Measurements from ENCODE around the gene FBLN2.

DNA sequence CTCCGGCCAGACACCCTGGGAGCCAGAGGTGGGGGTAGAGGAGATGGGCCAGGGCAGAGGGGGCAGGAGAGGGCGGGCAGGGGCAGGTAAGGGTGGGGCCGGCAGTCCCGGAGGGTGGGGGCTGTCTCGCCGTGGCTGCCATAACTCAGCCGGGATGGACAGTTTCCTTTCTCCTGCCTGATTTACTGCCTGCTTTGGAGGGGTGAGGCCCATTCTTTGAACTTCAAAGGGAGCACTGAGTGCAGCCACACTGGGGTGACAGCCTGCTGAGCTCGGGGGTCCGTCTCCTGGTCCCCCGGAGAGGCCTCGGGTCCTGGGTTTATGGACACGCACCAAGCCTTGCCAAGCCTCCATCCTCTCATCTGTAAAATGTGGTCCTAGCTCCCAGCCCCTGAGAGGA is 135.4 kb downstream of the FBLN2 start:
- no peak for TF ChIP-seq POLR2AphosphoS5 (IDR thresholded peaks at IDR 0.05; ENCODE audit: insufficient read depth in 1 of 2, low read depth in 1 of 2)
- TF ChIP-seq CTCF (IDR thresholded peaks at IDR 0.05), result no peak
- no peak for TF ChIP-seq POLR2A (IDR thresholded peaks at IDR 0.05)

All from vagina (tissue), 2 donors.